Gastrocnemius medialis (tissue), 4 donors: ENCODE data around the gene ACSL5.

Experiments used
- CTCF ChIP-seq, 5 experiments: fragments of 450-650 bp in 3 of 5; fragments of 200-600 bp in 2 of 5; sonication (generic) in 2 of 5; IDR thresholded peaks in 4 of 5; conservative IDR thresholded peaks in 1 of 5; 1 replicate in 4 of 5; 2 replicates in 1 of 5; pipeline ENCODE4 v1.5.1; 2016 to 2019; ENCODE audit warnings: antibody characterized with exemption in 5 of 5, mild to moderate bottlenecking in 3 of 5, moderate library complexity in 3 of 5
- POLR2A ChIP-seq, 2 donors: fragments of 450-650 bp; IDR thresholded peaks; one replicate each; pipeline ENCODE4 v1.6.1; 2017; ENCODE audit warnings: antibody characterized with exemption in 2 of 2, mild to moderate bottlenecking in 2 of 2, moderate library complexity in 2 of 2

GRCh38 chr10:112369495-112370423 lies 4.2 kb upstream of the ACSL5 start:
- TF ChIP-seq POLR2A (IDR thresholded peaks at IDR 0.05) = no peak
- no peak for TF ChIP-seq CTCF (IDR thresholded peaks at IDR 0.05 in 4 of 5, conservative IDR thresholded peaks at IDR 0.05 in 1 of 5)
